ENCODE data around the gene DECR2. TPM values are rescaled to one million over a fixed set of nuclear protein-coding genes. Genes with fewer than 3 reads are reported as not detected.

Gene DECR2
- total and polyA plus RNA-seq, 9 of the 15 experiments (the other 6 are each of a cell fraction or from before 2014, with no cell fraction given), result 1.0 to 31.9 (median 10.3) TPM

DNA sequence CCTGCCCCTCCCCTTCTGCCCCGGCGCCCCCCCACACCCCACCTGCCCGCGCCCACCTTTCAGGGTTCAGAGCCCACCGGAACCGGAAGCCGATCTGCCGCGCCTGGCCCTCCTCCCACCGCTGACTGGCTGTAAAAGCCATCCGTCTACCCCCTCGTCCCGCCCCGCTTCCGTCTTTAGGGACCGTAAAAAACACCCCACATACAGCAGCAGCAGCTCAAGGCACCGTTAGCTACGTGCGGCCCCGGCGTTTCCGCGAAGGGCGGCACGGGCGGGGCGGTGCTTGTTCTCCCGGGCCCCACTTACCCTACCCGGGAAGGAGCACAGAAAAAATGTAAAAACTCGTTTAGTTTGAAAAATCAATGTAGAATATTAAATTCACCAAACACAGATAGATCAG, 31.2 kb upstream of the DECR2 start, which contains the start of gene MRPL28 (continued):
- TF ChIP-seq, protein P1, sequence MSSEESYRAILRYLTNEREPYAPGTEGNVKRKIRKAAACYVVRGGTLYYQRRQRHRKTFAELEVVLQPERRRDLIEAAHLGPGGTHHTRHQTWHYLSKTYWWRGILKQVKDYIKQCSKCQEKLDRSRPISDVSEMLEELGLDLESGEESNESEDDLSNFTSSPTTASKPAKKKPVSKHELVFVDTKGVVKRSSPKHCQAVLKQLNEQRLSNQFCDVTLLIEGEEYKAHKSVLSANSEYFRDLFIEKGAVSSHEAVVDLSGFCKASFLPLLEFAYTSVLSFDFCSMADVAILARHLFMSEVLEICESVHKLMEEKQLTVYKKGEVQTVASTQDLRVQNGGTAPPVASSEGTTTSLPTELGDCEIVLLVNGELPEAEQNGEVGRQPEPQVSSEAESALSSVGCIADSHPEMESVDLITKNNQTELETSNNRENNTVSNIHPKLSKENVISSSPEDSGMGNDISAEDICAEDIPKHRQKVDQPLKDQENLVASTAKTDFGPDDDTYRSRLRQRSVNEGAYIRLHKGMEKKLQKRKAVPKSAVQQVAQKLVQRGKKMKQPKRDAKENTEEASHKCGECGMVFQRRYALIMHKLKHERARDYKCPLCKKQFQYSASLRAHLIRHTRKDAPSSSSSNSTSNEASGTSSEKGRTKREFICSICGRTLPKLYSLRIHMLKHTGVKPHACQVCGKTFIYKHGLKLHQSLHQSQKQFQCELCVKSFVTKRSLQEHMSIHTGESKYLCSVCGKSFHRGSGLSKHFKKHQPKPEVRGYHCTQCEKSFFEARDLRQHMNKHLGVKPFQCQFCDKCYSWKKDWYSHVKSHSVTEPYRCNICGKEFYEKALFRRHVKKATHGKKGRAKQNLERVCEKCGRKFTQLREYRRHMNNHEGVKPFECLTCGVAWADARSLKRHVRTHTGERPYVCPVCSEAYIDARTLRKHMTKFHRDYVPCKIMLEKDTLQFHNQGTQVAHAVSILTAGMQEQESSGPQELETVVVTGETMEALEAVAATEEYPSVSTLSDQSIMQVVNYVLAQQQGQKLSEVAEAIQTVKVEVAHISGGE (CRISPR knock-in tag; IDR thresholded peaks at IDR 0.05), result no peak; a peak in 1 of 6 replicates
- TF ChIP-seq XRCC5 (IDR thresholded peaks at IDR 0.05; ENCODE audit: low read depth, low read length) (peak; percentile 36; the same call in 1 of the 2 replicates), DDX20 (tag; IDR thresholded peaks at IDR 0.05; ENCODE audit: low read depth) (no peak), ARNT (IDR thresholded peaks at IDR 0.05) (0 out of 4 replicates have a peak, but pooled peaks of 1 of the 2 experiments have one; percentile 55), RBM14 (IDR thresholded peaks at IDR 0.05; ENCODE audit: borderline replicate concordance, insufficient read depth, low read depth, low read length) (no peak), ZNF780A (CRISPR knock-in tag; IDR thresholded peaks at IDR 0.05) (no peak), NR2F6 (CRISPR knock-in tag; IDR thresholded peaks at IDR 0.05) (no peak), POLR2B (IDR thresholded peaks at IDR 0.05; ENCODE audit: low read depth, partially characterized antibody) (peak; percentile 17), CAMTA2 (CRISPR knock-in tag; conservative IDR thresholded peaks at IDR 0.05) (no peak)
- TF ChIP-seq, protein P2, sequence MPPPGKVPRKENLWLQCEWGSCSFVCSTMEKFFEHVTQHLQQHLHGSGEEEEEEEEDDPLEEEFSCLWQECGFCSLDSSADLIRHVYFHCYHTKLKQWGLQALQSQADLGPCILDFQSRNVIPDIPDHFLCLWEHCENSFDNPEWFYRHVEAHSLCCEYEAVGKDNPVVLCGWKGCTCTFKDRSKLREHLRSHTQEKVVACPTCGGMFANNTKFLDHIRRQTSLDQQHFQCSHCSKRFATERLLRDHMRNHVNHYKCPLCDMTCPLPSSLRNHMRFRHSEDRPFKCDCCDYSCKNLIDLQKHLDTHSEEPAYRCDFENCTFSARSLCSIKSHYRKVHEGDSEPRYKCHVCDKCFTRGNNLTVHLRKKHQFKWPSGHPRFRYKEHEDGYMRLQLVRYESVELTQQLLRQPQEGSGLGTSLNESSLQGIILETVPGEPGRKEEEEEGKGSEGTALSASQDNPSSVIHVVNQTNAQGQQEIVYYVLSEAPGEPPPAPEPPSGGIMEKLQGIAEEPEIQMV (tag; conservative IDR thresholded peaks at IDR 0.05; ENCODE audit: low read depth), result no peak
- TF ChIP-seq, protein P3, sequence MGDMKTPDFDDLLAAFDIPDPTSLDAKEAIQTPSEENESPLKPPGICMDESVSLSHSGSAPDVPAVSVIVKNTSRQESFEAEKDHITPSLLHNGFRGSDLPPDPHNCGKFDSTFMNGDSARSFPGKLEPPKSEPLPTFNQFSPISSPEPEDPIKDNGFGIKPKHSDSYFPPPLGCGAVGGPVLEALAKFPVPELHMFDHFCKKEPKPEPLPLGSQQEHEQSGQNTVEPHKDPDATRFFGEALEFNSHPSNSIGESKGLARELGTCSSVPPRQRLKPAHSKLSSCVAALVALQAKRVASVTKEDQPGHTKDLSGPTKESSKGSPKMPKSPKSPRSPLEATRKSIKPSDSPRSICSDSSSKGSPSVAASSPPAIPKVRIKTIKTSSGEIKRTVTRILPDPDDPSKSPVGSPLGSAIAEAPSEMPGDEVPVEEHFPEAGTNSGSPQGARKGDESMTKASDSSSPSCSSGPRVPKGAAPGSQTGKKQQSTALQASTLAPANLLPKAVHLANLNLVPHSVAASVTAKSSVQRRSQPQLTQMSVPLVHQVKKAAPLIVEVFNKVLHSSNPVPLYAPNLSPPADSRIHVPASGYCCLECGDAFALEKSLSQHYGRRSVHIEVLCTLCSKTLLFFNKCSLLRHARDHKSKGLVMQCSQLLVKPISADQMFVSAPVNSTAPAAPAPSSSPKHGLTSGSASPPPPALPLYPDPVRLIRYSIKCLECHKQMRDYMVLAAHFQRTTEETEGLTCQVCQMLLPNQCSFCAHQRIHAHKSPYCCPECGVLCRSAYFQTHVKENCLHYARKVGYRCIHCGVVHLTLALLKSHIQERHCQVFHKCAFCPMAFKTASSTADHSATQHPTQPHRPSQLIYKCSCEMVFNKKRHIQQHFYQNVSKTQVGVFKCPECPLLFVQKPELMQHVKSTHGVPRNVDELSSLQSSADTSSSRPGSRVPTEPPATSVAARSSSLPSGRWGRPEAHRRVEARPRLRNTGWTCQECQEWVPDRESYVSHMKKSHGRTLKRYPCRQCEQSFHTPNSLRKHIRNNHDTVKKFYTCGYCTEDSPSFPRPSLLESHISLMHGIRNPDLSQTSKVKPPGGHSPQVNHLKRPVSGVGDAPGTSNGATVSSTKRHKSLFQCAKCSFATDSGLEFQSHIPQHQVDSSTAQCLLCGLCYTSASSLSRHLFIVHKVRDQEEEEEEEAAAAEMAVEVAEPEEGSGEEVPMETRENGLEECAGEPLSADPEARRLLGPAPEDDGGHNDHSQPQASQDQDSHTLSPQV (IDR thresholded peaks at IDR 0.05), result no peak
- TF ChIP-seq, protein P4, sequence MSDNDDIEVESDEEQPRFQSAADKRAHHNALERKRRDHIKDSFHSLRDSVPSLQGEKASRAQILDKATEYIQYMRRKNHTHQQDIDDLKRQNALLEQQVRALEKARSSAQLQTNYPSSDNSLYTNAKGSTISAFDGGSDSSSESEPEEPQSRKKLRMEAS (CRISPR knock-in tag; IDR thresholded peaks at IDR 0.05), result no peak
- TF ChIP-seq, protein P5, sequence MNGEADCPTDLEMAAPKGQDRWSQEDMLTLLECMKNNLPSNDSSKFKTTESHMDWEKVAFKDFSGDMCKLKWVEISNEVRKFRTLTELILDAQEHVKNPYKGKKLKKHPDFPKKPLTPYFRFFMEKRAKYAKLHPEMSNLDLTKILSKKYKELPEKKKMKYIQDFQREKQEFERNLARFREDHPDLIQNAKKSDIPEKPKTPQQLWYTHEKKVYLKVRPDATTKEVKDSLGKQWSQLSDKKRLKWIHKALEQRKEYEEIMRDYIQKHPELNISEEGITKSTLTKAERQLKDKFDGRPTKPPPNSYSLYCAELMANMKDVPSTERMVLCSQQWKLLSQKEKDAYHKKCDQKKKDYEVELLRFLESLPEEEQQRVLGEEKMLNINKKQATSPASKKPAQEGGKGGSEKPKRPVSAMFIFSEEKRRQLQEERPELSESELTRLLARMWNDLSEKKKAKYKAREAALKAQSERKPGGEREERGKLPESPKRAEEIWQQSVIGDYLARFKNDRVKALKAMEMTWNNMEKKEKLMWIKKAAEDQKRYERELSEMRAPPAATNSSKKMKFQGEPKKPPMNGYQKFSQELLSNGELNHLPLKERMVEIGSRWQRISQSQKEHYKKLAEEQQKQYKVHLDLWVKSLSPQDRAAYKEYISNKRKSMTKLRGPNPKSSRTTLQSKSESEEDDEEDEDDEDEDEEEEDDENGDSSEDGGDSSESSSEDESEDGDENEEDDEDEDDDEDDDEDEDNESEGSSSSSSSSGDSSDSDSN (IDR thresholded peaks at IDR 0.05; ENCODE audit: borderline replicate concordance in 1 of 2, low read depth in 2 of 2, low read length in 2 of 2), result no peak

All from K562 (cell line).